RWPE2 (cell line): Measurements from ENCODE around the gene TOM1L2.

Source experiments
- ATAC-seq: fragments of 200-7000 bp; cut with Tn5 transposase; 3 replicates; pipeline ENCODE4 v1.9.1; 2021; ENCODE audit warnings: low read depth
- DNase-seq: peaks from one replicate; pipeline ENCODE4 v3.0.0-alpha.2; 2020; ENCODE audit warnings: low spot score
- H3K27ac ChIP-seq: fragments of 450-650 bp; 2 replicates; pipeline ENCODE4 v1.5.1; 2017; ENCODE audit warnings: mild to moderate bottlenecking; ENCODE audit not compliant: poor library complexity, severe bottlenecking
- H3K27me3 ChIP-seq: fragments of 250-450 bp; sonication (Bioruptor Pico); 2 replicates; pipeline ENCODE4 v1.5.1; 2021; ENCODE audit warnings: mild to moderate bottlenecking, moderate library complexity; ENCODE audit not compliant: insufficient read depth, poor library complexity, severe bottlenecking
- H3K36me3 ChIP-seq: fragments of 250-450 bp; sonication (Bioruptor Pico); 2 replicates; pipeline ENCODE4 v1.5.1; 2020; ENCODE audit warnings: low read depth, mild to moderate bottlenecking, moderate library complexity
- H3K4me1 ChIP-seq: fragments of 250-450 bp; sonication (Bioruptor Pico); 2 replicates; pipeline ENCODE4 v1.5.1; 2021; ENCODE audit warnings: mild to moderate bottlenecking, moderate library complexity; ENCODE audit not compliant: insufficient read depth, poor library complexity, severe bottlenecking
- H3K4me3 ChIP-seq: fragments of 250-450 bp; sonication (Bioruptor Pico); 2 replicates; pipeline ENCODE4 v1.5.1; 2021; ENCODE audit warnings: mild to moderate bottlenecking, moderate library complexity; ENCODE audit not compliant: severe bottlenecking
- H3K9me3 ChIP-seq: fragments of 250-450 bp; sonication (Bioruptor Pico); 2 replicates; pipeline ENCODE4 v1.5.1; 2021; ENCODE audit warnings: mild to moderate bottlenecking, moderate library complexity; ENCODE audit not compliant: severe bottlenecking
- TF ChIP-seq, protein P1 (sequence below): fragments of 450-650 bp; IDR thresholded peaks from one replicate; pipeline ENCODE4 v1.5.1; 2017; ENCODE audit warnings: mild to moderate bottlenecking, moderate library complexity; ENCODE audit not compliant: poor library complexity, severe bottlenecking

TOM1L2 gene

GRCh38 chr17:17853811-17854447 is 118.3 kb downstream of the TOM1L2 start:
- H3K27me3 ChIP-seq = no peaks in the 10 kb centered on the region
- no peaks in the 10 kb centered on the region for H3K9me3 ChIP-seq
- peak; percentile 60 for ATAC-seq
- peak overlapping the region; percentile 43 for H3K27ac ChIP-seq
- no peak overlapping the region for H3K4me3 ChIP-seq
- H3K4me1 ChIP-seq = peaks cover 11% of the 10 kb centered on the region
- no peaks in the 10 kb centered on the region; the same call in 1 of the 2 replicates for H3K36me3 ChIP-seq
- no peak for DNase-seq
- TF ChIP-seq, protein P1, sequence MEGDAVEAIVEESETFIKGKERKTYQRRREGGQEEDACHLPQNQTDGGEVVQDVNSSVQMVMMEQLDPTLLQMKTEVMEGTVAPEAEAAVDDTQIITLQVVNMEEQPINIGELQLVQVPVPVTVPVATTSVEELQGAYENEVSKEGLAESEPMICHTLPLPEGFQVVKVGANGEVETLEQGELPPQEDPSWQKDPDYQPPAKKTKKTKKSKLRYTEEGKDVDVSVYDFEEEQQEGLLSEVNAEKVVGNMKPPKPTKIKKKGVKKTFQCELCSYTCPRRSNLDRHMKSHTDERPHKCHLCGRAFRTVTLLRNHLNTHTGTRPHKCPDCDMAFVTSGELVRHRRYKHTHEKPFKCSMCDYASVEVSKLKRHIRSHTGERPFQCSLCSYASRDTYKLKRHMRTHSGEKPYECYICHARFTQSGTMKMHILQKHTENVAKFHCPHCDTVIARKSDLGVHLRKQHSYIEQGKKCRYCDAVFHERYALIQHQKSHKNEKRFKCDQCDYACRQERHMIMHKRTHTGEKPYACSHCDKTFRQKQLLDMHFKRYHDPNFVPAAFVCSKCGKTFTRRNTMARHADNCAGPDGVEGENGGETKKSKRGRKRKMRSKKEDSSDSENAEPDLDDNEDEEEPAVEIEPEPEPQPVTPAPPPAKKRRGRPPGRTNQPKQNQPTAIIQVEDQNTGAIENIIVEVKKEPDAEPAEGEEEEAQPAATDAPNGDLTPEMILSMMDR = no peak

DNA sequence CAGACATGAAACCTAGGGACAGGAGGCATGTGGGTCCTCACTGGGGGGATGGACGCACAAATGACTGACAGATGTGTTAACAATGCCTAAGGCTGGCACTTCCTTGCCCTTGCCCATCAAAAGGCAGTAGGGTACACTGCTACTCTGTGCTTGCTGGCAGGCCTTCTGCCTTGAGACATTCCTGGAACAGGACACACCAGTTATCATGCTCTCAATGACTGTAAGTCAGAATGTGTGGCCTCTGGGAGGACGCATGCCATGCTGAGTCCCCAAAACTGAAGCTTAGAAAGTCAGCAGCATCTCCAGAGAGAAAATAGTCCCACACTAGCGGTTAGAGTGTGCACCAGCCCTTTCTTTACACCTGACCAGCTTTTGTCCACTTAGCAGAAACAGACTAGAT is 119.3 kb downstream of the TOM1L2 start:
- DNase-seq = no peak

GRCh38 chr17:17851103-17852002 is 120.8 kb downstream of the TOM1L2 start:
- Histone ChIP-seq H3K27me3 (no peaks in the 10 kb centered on the region), H3K9me3 (no peaks in the 10 kb centered on the region), H3K36me3 (no peaks in the 10 kb centered on the region), H3K4me1 (peaks cover 11% of the 10 kb centered on the region), H3K4me3 (no peak overlapping the region), H3K27ac (no peak overlapping the region)
- TF ChIP-seq, protein P1 = no peak
- DNase-seq (no peak), ATAC-seq (no peak)

More for the DNA sequence above, 119.3 kb downstream of the TOM1L2 start:
- ATAC-seq = no peak
- Histone ChIP-seq H3K27me3 (no peaks in the 10 kb centered on the region), H3K9me3 (no peaks in the 10 kb centered on the region), H3K36me3 (no peaks in the 10 kb centered on the region), H3K27ac (peak overlapping the region; percentile 43), H3K4me1 (peaks cover 11% of the 10 kb centered on the region), H3K4me3 (no peak overlapping the region)
- TF ChIP-seq, protein P1 = no peak

DNA sequence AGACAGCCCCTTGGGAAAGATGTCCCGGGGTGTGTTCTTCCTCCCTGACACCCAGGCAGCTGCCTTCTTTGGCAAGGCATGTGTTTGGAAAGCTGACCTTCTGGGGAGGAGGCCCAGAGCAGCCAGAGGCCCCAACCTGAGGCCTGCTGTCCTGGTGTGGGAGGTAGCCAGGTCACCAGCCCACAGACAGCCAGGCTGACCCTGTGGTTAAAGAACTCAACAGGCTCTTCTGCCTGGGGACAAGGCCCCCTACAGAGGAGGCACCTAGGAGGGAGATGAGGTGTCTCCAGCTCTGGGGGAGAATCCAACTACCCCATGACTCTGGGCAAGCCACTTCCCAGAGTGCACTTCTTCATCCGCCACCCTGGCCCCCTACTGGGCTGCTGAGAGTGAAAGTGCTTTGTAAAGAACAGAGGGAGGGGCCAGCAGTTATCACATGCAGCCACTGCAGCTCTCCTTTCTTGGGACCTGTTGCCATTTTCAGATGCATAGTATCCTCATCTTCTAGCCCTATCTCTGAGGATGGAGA is 122.3 kb downstream of the TOM1L2 start:
- H3K27me3 ChIP-seq = no peaks in the 10 kb centered on the region
- no peak for ATAC-seq
- no peaks in the 10 kb centered on the region for H3K9me3 ChIP-seq
- no peak overlapping the region for H3K27ac ChIP-seq
- DNase-seq = no peak
- peaks cover 11% of the 10 kb centered on the region for H3K4me1 ChIP-seq
- no peak overlapping the region for H3K4me3 ChIP-seq
- no peaks in the 10 kb centered on the region for H3K36me3 ChIP-seq
- TF ChIP-seq, protein P1 = no peak
